KG1 (cell line): Measurements from ENCODE around the gene RET.

Experiments
- DNase-seq: peaks from one replicate; lab custom pipeline; 2025; lab: John Stamatoyannopoulos, UW

The RET gene

DNA sequence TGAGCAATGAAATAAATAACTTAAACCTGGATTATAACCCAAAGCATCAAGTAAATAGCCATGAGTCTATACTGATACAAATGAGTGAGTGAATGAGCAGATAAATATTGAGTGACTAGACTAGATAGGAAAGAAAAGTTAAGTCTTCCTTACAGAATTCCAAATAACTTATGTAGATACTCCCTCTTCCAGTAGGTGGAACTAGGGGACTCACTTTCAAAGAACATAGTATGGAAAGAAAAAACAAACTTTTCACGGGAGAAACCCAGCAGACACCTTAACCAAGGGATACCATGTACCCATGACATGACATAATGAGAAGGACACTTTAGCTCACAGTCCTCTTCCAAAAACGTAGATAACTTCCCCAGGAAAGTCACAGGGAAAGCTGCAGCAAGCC lies 93.6 kb downstream of the RET start:
- DNase-seq, result no peak

- DNase-seq, result no peak
These were observed 95.8 kb downstream of the RET start for GRCh38 chr10:43172645-43173044.

GRCh38 chr10:43173120-43173519 lies 96.3 kb downstream of the RET start:
- DNase-seq, result no peak

- DNase-seq, result no peak
These were observed 98.1 kb downstream of the RET start for GRCh38 chr10:43174969-43175368.

GRCh38 chr10:43176271-43176670 lies 99.4 kb downstream of the RET start:
- no peak for DNase-seq

DNA sequence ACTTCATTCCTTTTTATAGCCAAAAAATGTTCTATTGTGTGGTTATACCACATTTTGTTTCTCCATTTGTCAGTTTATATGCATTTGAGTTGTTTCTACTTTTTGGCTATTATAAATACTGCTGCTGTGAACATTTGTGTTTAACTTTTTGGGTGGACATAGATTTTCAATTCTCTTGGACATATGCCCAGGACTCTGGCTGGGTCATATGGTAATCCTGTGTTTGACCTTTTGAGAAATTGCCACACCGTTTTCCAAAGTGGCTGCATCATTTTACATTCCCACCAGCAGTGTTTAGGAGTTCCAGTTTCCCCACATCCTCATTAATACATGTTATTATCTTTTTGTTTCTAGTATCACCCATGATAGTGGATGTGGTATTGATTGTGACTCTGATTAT lies 100.7 kb downstream of the RET start:
- DNase-seq, result no peak
